AG04449 (cell line): ENCODE data around the gene CSF3R.
A peak's percentile ranks its signal among the peaks of the same experiment; 100 is the strongest.

Experiments used
- CTCF ChIA-PET: fragments of 350-600 bp; formaldehyde crosslinking; extraction: SDS; loops from one replicate; lab custom pipeline; 2021; ENCODE audit warnings: antibody characterized with exemption; lab: Yijun Ruan, JAX
- POLR2A ChIA-PET: fragments of 400-600, 350-600 bp; formaldehyde crosslinking; extraction: SDS; loops from one replicate; lab custom pipeline; 2020; ENCODE audit warnings: antibody characterized with exemption, inconsistent platforms; lab: Yijun Ruan, JAX
- DNase-seq: peaks from one replicate; pipeline ENCODE4 v3.0.0-alpha.2; 2010; ENCODE audit warnings: low read depth, low spot score
- H3K4me3 ChIP-seq: 2 replicates; pipeline ENCODE4 v1.5.1; 2011; ENCODE audit warnings: low read depth, mild to moderate bottlenecking, control low read depth, low read length
- TF ChIP-seq, protein P1 (sequence below): IDR thresholded peaks from one replicate; pipeline ENCODE4 v1.5.1; 2011; ENCODE audit warnings: mild to moderate bottlenecking, moderate library complexity, low read length, control low read depth, inconsistent platforms; ENCODE audit not compliant: insufficient read depth; ENCODE audit errors: missing control alignments

Gene CSF3R

DNA sequence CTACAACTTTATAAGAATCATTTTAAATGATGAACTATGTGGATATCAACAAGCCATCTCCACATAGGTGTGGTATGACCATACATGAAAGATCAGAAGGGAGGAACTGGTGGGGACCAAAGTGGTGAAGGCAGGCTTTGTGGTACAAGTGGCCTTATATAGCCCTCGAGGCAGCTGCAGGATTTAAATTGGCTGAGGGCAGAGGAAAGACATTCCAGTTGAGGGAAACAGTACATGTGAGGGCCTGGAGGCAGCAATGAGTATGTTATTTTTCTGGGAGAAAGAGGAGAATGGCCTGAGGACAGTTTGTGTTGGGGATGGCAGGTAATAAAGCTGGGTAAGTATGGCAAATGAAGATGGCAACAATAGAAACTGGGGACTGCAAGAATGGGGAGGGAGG is 49.6 kb downstream of the CSF3R start:
- no peak overlapping the region for H3K4me3 ChIP-seq
- POLR2A ChIA-PET: no interaction called here
- TF ChIP-seq, protein P1, sequence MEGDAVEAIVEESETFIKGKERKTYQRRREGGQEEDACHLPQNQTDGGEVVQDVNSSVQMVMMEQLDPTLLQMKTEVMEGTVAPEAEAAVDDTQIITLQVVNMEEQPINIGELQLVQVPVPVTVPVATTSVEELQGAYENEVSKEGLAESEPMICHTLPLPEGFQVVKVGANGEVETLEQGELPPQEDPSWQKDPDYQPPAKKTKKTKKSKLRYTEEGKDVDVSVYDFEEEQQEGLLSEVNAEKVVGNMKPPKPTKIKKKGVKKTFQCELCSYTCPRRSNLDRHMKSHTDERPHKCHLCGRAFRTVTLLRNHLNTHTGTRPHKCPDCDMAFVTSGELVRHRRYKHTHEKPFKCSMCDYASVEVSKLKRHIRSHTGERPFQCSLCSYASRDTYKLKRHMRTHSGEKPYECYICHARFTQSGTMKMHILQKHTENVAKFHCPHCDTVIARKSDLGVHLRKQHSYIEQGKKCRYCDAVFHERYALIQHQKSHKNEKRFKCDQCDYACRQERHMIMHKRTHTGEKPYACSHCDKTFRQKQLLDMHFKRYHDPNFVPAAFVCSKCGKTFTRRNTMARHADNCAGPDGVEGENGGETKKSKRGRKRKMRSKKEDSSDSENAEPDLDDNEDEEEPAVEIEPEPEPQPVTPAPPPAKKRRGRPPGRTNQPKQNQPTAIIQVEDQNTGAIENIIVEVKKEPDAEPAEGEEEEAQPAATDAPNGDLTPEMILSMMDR: no peak
- CTCF ChIA-PET: interaction anchor here (1.1 to 1.5 kb wide), 2 partner anchors 11 to 90 kb away, joined by 3 to 5 read pairs; no protein-coding TSS in a partner anchor
- no peak for DNase-seq

DNA sequence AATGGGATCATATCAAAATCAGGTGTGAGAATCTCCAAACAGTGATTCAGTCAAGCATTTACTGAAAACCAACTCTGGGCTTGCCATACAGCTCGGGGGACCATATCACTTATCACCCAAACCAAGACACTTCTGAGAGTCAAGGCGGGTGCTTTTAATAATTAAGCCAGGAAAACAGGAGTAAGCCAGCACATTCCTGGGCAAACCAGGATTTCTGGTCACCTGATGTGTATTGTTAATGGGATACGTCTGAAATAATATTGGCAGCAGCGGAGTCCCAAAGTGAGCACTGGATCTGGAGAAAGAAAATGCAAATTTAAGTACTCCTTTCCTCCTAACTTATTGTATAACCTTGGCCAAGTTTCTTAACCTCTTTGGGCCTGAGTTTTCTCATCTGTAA is 50.1 kb downstream of the CSF3R start:
- no peak overlapping the region for H3K4me3 ChIP-seq
- POLR2A ChIA-PET: no interaction called here
- DNase-seq: no peak
- TF ChIP-seq, protein P1: no peak
- CTCF ChIA-PET: interaction anchor here (1.5 kb wide), 1 partner anchor 11 kb away, joined by 5 read pairs; no protein-coding TSS in a partner anchor

DNA sequence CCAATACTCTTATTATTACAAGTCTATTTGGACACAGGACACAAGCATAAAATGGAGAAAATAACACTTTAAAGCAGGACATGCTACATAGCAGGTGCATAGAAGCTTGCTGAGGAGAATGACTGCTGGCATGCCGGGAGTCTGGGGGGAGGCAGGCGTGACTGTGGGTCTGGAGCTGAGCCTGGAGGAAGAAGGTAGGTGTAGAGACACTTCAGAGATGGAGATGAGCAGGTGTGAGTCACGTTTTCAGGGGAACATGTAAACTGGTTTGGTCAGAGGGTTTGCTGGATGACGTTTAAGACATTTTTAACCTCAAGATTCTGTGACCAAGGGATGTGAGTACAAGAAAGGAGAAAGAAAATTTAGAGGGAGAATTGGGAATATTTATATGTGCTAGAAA is 56.9 kb downstream of the CSF3R start:
- TF ChIP-seq, protein P1: no peak
- no peak overlapping the region for H3K4me3 ChIP-seq
- no peak for DNase-seq
- ChIA-PET CTCF (interaction anchor here (1.1 kb wide), 1 partner anchor 83 kb away, joined by 4 read pairs; no protein-coding TSS in a partner anchor), POLR2A (no interaction called here)

DNA sequence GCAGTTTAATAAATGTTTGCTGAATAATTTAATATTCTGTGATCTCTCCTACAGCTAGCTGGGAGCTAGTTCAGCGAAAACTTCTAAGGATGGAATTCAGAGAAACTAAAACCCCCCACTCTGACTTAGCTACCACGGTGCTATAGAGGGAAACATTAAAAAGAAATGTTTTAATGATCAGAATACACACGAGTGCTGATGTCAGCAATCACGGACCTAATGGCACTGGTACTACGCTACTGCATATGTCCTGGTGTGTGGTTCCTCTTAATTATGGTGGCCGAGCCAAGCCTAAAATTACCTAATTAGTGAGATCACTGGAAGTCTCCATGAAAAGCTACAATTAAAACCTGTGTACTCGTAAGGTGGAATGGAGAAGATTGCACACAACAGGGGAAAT is 61.1 kb downstream of the CSF3R start:
- TF ChIP-seq, protein P1: no peak
- DNase-seq: no peak
- no peak overlapping the region for H3K4me3 ChIP-seq
- POLR2A ChIA-PET: no interaction called here
- CTCF ChIA-PET: interaction anchor here (0.7 to 4.5 kb wide), 25 partner anchors 8 to 322 kb away, joined by 3 to 75 read pairs (median 5); partner anchors contain the start of genes SH3D21 and TRAPPC3

DNA sequence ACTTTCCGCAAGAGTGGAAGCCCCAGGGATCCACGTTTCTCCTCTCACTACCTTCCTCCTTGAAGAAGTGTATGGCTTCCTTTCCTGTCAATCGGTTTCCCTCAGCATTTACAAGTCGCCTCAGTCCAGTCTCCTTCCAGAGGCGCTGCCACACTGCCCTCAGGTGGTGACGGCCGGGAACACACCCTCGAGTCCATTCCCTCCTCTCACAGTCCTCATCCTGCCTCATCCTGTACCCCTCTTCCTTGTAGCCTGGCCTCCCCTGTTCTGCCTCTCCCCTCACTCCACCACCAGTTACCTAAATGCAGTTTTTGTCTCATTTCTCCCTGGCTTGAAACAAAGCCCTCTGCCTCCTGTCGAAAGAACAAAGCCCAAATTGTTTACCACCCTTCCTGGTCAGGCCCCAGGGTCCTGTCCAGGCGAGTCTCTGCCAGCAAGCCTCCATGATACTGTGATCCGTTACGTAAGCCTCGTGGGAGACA is 61.8 kb downstream of the CSF3R start:
- TF ChIP-seq, protein P1: peak; percentile 99
- ChIA-PET POLR2A (no interaction called here), CTCF (interaction anchor here (0.8 to 4.5 kb wide), 28 partner anchors 9 to 321 kb away, joined by 3 to 75 read pairs (median 6); partner anchors contain the start of genes EVA1B and OSCP1)
- no peak overlapping the region for H3K4me3 ChIP-seq
- DNase-seq: peak; percentile 26

DNA sequence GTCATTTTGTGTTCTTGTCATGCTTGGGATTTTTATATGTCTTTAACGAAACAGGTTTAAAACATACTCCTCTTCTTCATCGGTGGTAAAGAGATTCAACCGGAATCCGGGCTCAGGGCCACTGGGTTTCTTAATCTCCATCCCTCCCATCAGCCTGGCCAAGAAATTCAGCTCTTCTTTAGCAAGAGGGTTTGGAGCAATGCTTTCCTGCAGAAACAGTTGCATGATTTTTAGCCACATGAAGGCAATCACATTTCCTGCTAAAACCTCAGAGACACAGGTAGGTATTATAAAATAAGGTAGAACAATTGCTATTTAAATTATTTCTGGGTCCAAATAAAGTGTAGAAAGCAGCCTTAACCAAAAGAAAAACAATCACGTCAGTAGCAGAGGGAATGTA is 62.3 kb downstream of the CSF3R start:
- TF ChIP-seq, protein P1: no peak
- no peak for DNase-seq
- no peak overlapping the region for H3K4me3 ChIP-seq
- CTCF ChIA-PET: interaction anchor here (0.6 to 4.5 kb wide), 31 partner anchors 8 to 321 kb away, joined by 3 to 54 read pairs (median 5); partner anchors contain the start of genes EVA1B, LSM10, OSCP1 and SH3D21
- POLR2A ChIA-PET: interaction anchor here (1.2 kb wide), 1 partner anchor 33 kb away, joined by 4 read pairs; no protein-coding TSS in a partner anchor
